Endodermal cell (in vitro differentiated cells): ENCODE results near the gene PGGHG. TPM values are rescaled to one million over a fixed set of nuclear protein-coding genes. Genes with fewer than 3 reads are reported as not detected.

Experiments
- DNase-seq: peaks from one replicate; pipeline ENCODE4 v3.0.0-alpha.2; 2017
- H3K27ac ChIP-seq: 2 replicates; pipeline ENCODE4 v1.5.1; 2013; ENCODE audit warnings: mild to moderate bottlenecking, low read depth, low read length, moderate library complexity
- H3K27me3 ChIP-seq: 2 replicates; pipeline ENCODE4 v1.6.1; 2013; ENCODE audit warnings: mild to moderate bottlenecking, low read length, moderate library complexity; ENCODE audit not compliant: insufficient read depth, control insufficient read depth, poor library complexity, severe bottlenecking
- H3K36me3 ChIP-seq: 2 replicates; pipeline ENCODE4 v1.7.0; 2013; ENCODE audit warnings: mild to moderate bottlenecking, low read length, moderate library complexity; ENCODE audit not compliant: control insufficient read depth, insufficient read depth
- H3K4me1 ChIP-seq: one replicate; pipeline ENCODE4 v1.7.0; 2013; ENCODE audit warnings: low read length; ENCODE audit not compliant: control insufficient read depth, insufficient read depth
- H3K4me3 ChIP-seq: 2 replicates; pipeline ENCODE4 v1.5.1; 2013; ENCODE audit warnings: mild to moderate bottlenecking, low read length, moderate library complexity
- H3K9ac ChIP-seq: 2 replicates; pipeline ENCODE4 v1.6.1; 2013; ENCODE audit warnings: mild to moderate bottlenecking, low read length, moderate library complexity; ENCODE audit not compliant: poor library complexity, severe bottlenecking; ENCODE audit errors: extremely low read depth
- H3K9me3 ChIP-seq: 2 replicates; pipeline ENCODE4 v1.6.1; 2013; ENCODE audit warnings: mild to moderate bottlenecking, low read length, moderate library complexity; ENCODE audit not compliant: control insufficient read depth
- H3K27ac Mint-ChIP-seq: 2 replicates; pipeline ENCODE4 v1.8.0; 2020; ENCODE audit warnings: mixed read lengths
- H3K27me3 Mint-ChIP-seq: 2 replicates; pipeline ENCODE4 v1.8.0; 2021; ENCODE audit warnings: mild to moderate bottlenecking, mixed read lengths; ENCODE audit not compliant: insufficient read depth
- H3K36me3 Mint-ChIP-seq: 2 replicates; pipeline ENCODE4 v1.8.0; 2020; ENCODE audit warnings: low read depth, mixed read lengths
- H3K4me1 Mint-ChIP-seq: 2 replicates; pipeline ENCODE4 v1.8.0; 2020; ENCODE audit warnings: mixed read lengths
- H3K4me3 Mint-ChIP-seq: 2 replicates; pipeline ENCODE4 v1.8.0; 2020; ENCODE audit warnings: mild to moderate bottlenecking, moderate library complexity, mixed read lengths
- H3K9me3 Mint-ChIP-seq: 2 replicates; pipeline ENCODE4 v1.8.0; 2020; ENCODE audit warnings: mild to moderate bottlenecking, mixed read lengths
- WGBS, 2 experiments: methylation state at CpG; one replicate each; pipeline versions ENCODE4 v1.1.5 to v1.1.7; 2013; ENCODE audit warnings: missing lambda C conversion rate in 2 of 2, mixed read lengths in 1 of 2; ENCODE audit not compliant: insufficient coverage in 1 of 2, insufficient read length in 1 of 2; 5-methylcytosine and 5-hydroxymethylcytosine counted together
- total RNA-seq, 2 donors: library from RNA; stranded (reverse); fragmentation: NEBNext Ultra II Directional in 1 of 2; extraction: Animal tissue kit (Norgen Biotek cat#: 25700) in 1 of 2; gene quantifications; 2 replicates in 1 of 2; 3 replicates in 1 of 2; pipeline ENCODE4 v1.2.1, GENCODE V29; 2021
- TF ChIP-seq, protein P1 (sequence below): fragments of 200-600 bp; sonication (generic); conservative IDR thresholded peaks from 2 replicates; pipeline ENCODE4 v1.5.0; 2021; ENCODE audit warnings: antibody characterized with exemption, mild to moderate bottlenecking

The PGGHG gene
- total RNA-seq, 2 donors from 2014 or later: 129 to 186 TPM

- no peaks in the 10 kb centered on the region for H3K36me3 Mint-ChIP-seq
- H3K4me1 ChIP-seq: no peaks in the 10 kb centered on the region
- TF ChIP-seq, protein P1, sequence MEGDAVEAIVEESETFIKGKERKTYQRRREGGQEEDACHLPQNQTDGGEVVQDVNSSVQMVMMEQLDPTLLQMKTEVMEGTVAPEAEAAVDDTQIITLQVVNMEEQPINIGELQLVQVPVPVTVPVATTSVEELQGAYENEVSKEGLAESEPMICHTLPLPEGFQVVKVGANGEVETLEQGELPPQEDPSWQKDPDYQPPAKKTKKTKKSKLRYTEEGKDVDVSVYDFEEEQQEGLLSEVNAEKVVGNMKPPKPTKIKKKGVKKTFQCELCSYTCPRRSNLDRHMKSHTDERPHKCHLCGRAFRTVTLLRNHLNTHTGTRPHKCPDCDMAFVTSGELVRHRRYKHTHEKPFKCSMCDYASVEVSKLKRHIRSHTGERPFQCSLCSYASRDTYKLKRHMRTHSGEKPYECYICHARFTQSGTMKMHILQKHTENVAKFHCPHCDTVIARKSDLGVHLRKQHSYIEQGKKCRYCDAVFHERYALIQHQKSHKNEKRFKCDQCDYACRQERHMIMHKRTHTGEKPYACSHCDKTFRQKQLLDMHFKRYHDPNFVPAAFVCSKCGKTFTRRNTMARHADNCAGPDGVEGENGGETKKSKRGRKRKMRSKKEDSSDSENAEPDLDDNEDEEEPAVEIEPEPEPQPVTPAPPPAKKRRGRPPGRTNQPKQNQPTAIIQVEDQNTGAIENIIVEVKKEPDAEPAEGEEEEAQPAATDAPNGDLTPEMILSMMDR: no peak
- peaks cover 29% of the 10 kb centered on the region for H3K4me1 Mint-ChIP-seq
- H3K9me3 Mint-ChIP-seq: peaks cover 6% of the 10 kb centered on the region
- WGBS, 2 experiments: 93 to 98% methylated on average over 2 of the region's 2 CpGs
- no peaks in the 10 kb centered on the region for H3K27me3 Mint-ChIP-seq
- no peaks in the 10 kb centered on the region for H3K27me3 ChIP-seq
- H3K9ac ChIP-seq: no peak overlapping the region
- DNase-seq: no peak
- H3K36me3 ChIP-seq: no peaks in the 10 kb centered on the region
- H3K27ac Mint-ChIP-seq: peak overlapping the region; percentile 60
- no peak overlapping the region for H3K27ac ChIP-seq
- H3K4me3 ChIP-seq: no peak overlapping the region
- H3K9me3 ChIP-seq: no peaks in the 10 kb centered on the region
- H3K4me3 Mint-ChIP-seq: no peak overlapping the region
Observed at GRCh38 chr11:339963-340362, 51.0 kb downstream of the PGGHG start.

GRCh38 chr11:340539-341512, 51.9 kb downstream of the PGGHG start:
- H3K9ac ChIP-seq: no peak overlapping the region
- H3K4me1 ChIP-seq: no peaks in the 10 kb centered on the region
- Mint-ChIP-seq H3K27ac (peak overlapping the region; percentile 90), H3K9me3 (peaks cover 6% of the 10 kb centered on the region), H3K4me3 (peak overlapping the region; percentile 6), H3K4me1 (peaks cover 23% of the 10 kb centered on the region), H3K27me3 (no peaks in the 10 kb centered on the region), H3K36me3 (no peaks in the 10 kb centered on the region)
- TF ChIP-seq, protein P1: no peak
- H3K9me3 ChIP-seq: no peaks in the 10 kb centered on the region
- no peak overlapping the region for H3K4me3 ChIP-seq
- H3K36me3 ChIP-seq: no peaks in the 10 kb centered on the region
- H3K27ac ChIP-seq: no peak overlapping the region
- WGBS, 2 experiments: 60 to 63% methylated on average over 3 to 4 of the region's 5 CpGs
- no peaks in the 10 kb centered on the region for H3K27me3 ChIP-seq
- no peak for DNase-seq

GRCh38 chr11:342328-342727, 53.4 kb downstream of the PGGHG start:
- Mint-ChIP-seq H3K36me3 (no peaks in the 10 kb centered on the region), H3K27ac (no peak overlapping the region), H3K4me1 (peaks cover 12% of the 10 kb centered on the region), H3K27me3 (no peaks in the 10 kb centered on the region), H3K9me3 (peaks cover 6% of the 10 kb centered on the region), H3K4me3 (no peak overlapping the region)
- 90 to 92% methylated on average over 3 of the region's 3 CpGs for WGBS, 2 experiments
- Histone ChIP-seq H3K36me3 (no peaks in the 10 kb centered on the region), H3K9ac (no peak overlapping the region), H3K27ac (peak overlapping the region; percentile 26), H3K9me3 (no peaks in the 10 kb centered on the region), H3K4me1 (no peaks in the 10 kb centered on the region), H3K4me3 (no peak overlapping the region), H3K27me3 (no peaks in the 10 kb centered on the region)
- no peak for DNase-seq
- TF ChIP-seq, protein P1: no peak
